GM12878 (cell line): ENCODE data around the gene TXNL1. TPM values are rescaled to one million over a fixed set of nuclear protein-coding genes. Genes with fewer than 3 reads are reported as not detected.

Experiments used
- ATAC-seq: fragments of 200-7000 bp; cut with Tn5 transposase; 3 replicates; pipeline ENCODE4 v1.9.1; 2020; ENCODE audit warnings: mild to moderate bottlenecking, moderate library complexity
- BruUV-seq: library from RNA; stranded (reverse); fragments of 400-500 nt; replicated peaks from 2 replicates; lab custom pipeline; 2021; lab: Mats Ljungman, UMichigan
- CTCF ChIA-PET: fragments of 300-600 bp; sonication (Branson Sonifier 250); formaldehyde crosslinking; extraction: SDS; loops from one replicate; lab custom pipeline; 2021; ENCODE audit warnings: inconsistent platforms; lab: Yijun Ruan, JAX
- POLR2A ChIA-PET: fragments of 350-600 bp; formaldehyde crosslinking; extraction: SDS; loops from one replicate; lab custom pipeline; 2021; ENCODE audit warnings: inconsistent platforms; lab: Charles Lee
- RAD21 ChIA-PET: fragments of 300-600 bp; sonication (Branson Sonifier 250); formaldehyde crosslinking; loops from one replicate; lab custom pipeline; 2023; ENCODE audit warnings: antibody characterized with exemption; ENCODE audit not compliant: unreplicated experiment; lab: Charles Lee
- SMC1A ChIA-PET: fragments of 300-600 bp; sonication (Branson Sonifier 250); formaldehyde crosslinking; loops from one replicate; lab custom pipeline; 2023; ENCODE audit not compliant: unreplicated experiment, uncharacterized antibody; lab: Charles Lee
- DNase-seq: peaks from one replicate; pipeline ENCODE4 v3.0.0-alpha.2; 2011; ENCODE audit warnings: low read depth, low spot score
- FAIRE-seq: peaks from 3 replicates; lab custom pipeline; 2011; peaks lifted over from hg19 to GRCh38; lab: Jason Lieb, UNC
- H2AFZ ChIP-seq: 2 replicates; pipeline ENCODE4 v1.6.0; 2011; ENCODE audit warnings: low read depth, low read length, control low read depth; ENCODE audit not compliant: control insufficient read depth
- H3K27ac ChIP-seq: 2 replicates; pipeline ENCODE4 v1.5.1; 2011; ENCODE audit warnings: control low read depth; ENCODE audit not compliant: control insufficient read depth, insufficient read depth
- H3K27me3 ChIP-seq, 2 experiments: replicated peaks in 1 of 2; 2 replicates each; pipeline versions ENCODE4 v1.6.0 to v1.6.1; 2011; ENCODE audit warnings: low read length in 1 of 2; ENCODE audit not compliant: control insufficient read depth in 2 of 2, insufficient read depth in 2 of 2
- H3K36me3 ChIP-seq, 2 experiments: 2 replicates each; pipeline ENCODE4 v1.5.1; 2011; ENCODE audit warnings: low read length in 1 of 2; ENCODE audit not compliant: control insufficient read depth in 2 of 2, insufficient read depth in 2 of 2
- H3K4me1 ChIP-seq: 2 replicates; pipeline ENCODE4 v1.6.1; 2011; ENCODE audit warnings: mild to moderate bottlenecking, low read length, moderate library complexity, mixed read lengths; ENCODE audit not compliant: control insufficient read depth, insufficient read depth
- H3K4me2 ChIP-seq: 2 replicates; pipeline ENCODE4 v1.6.0; 2011; ENCODE audit warnings: control low read depth; ENCODE audit not compliant: control insufficient read depth, insufficient read depth
- H3K4me3 ChIP-seq: fragments of 200-600 bp; sonication (generic); 2 replicates; pipeline ENCODE4 v1.5.1; 2016
- H3K79me2 ChIP-seq: 2 replicates; pipeline ENCODE4 v1.6.0; 2011; ENCODE audit warnings: low read length; ENCODE audit not compliant: control insufficient read depth, insufficient read depth
- H3K9ac ChIP-seq: 2 replicates; pipeline ENCODE4 v1.8.0; 2011; ENCODE audit warnings: low read length, control low read depth, mixed read lengths; ENCODE audit not compliant: control insufficient read depth, insufficient read depth
- H3K9me3 ChIP-seq: replicated peaks from 3 replicates; pipeline ENCODE4 v1.5.1; 2011; ENCODE audit warnings: mild to moderate bottlenecking, low read length; ENCODE audit not compliant: control insufficient read depth, insufficient read depth
- H4K20me1 ChIP-seq: 2 replicates; pipeline ENCODE4 v1.6.0; 2011; ENCODE audit not compliant: control insufficient read depth, insufficient read depth
- ASH2L ChIP-seq: fragments of 300-600, 200-600 bp; sonication (generic); IDR thresholded peaks from 2 replicates; pipeline ENCODE4 v1.6.1; 2017; ENCODE audit warnings: low read depth, mild to moderate bottlenecking, borderline replicate concordance
- BACH1 ChIP-seq: fragments of 450-650 bp; IDR thresholded peaks from 2 replicates; pipeline ENCODE4 v1.6.1; 2017; ENCODE audit warnings: mild to moderate bottlenecking, borderline replicate concordance
- BCL11A ChIP-seq: IDR thresholded peaks from 2 replicates; pipeline ENCODE4 v1.6.1; 2011; ENCODE audit warnings: low read depth, low read length
- BRCA1 ChIP-seq: IDR thresholded peaks from 2 replicates; pipeline ENCODE4 v1.6.1; 2011; ENCODE audit warnings: low read depth, low read length, improper control_type of control experiment
- CTCF ChIP-seq, 3 experiments: IDR thresholded peaks in 2 of 3; conservative IDR thresholded peaks in 1 of 3; 2 replicates each; pipeline ENCODE4 v1.5.1; 2011; ENCODE audit warnings: low read depth in 3 of 3, low read length in 3 of 3, mild to moderate bottlenecking in 3 of 3, control low read depth in 2 of 3, moderate library complexity in 2 of 3, inconsistent platforms in 1 of 3, mixed read lengths in 1 of 3; ENCODE audit not compliant: control insufficient read depth in 2 of 3, insufficient read depth in 1 of 3; ENCODE audit errors: extremely low read depth in 1 of 3
- E4F1 ChIP-seq: fragments of 450-650 bp; IDR thresholded peaks from 2 replicates; pipeline ENCODE4 v1.6.1; 2018; ENCODE audit warnings: borderline replicate concordance, mild to moderate bottlenecking; ENCODE audit not compliant: partially characterized antibody
- ESRRA ChIP-seq: IDR thresholded peaks from 2 replicates; pipeline ENCODE4 v1.6.1; 2012; ENCODE audit warnings: mild to moderate bottlenecking, low read length, improper control_type of control experiment
- JUND ChIP-seq: IDR thresholded peaks from 2 replicates; pipeline ENCODE4 v1.6.1; 2012; ENCODE audit warnings: low read depth, mild to moderate bottlenecking, low read length, improper control_type of control experiment, moderate library complexity
- NFXL1 ChIP-seq: fragments of 450-650 bp; IDR thresholded peaks from 2 replicates; pipeline ENCODE4 v1.6.1; 2017; ENCODE audit warnings: antibody characterized with exemption, mild to moderate bottlenecking, borderline replicate concordance
- POLR2AphosphoS5 ChIP-seq: IDR thresholded peaks from 2 replicates; pipeline ENCODE4 v1.6.1; 2011; ENCODE audit warnings: mild to moderate bottlenecking, low read length, inconsistent platforms
- RELA ChIP-seq: fragments of 450-650 bp; IDR thresholded peaks from 2 replicates; pipeline ENCODE4 v1.8.0; 2014; ENCODE audit warnings: borderline replicate concordance; ENCODE audit not compliant: partially characterized antibody
- SREBF1 ChIP-seq: IDR thresholded peaks from 2 replicates; pipeline ENCODE4 v1.6.1; 2012; ENCODE audit warnings: mild to moderate bottlenecking, low read length
- YY1 ChIP-seq: IDR thresholded peaks from 2 replicates; pipeline ENCODE4 v1.6.1; 2011; ENCODE audit warnings: low read depth, mild to moderate bottlenecking, low read length
- WGBS: methylation state at CpG from one replicate; pipeline ENCODE4 v1.1.6; 2016; ENCODE audit warnings: low lambda C conversion rate; ENCODE audit not compliant: insufficient replicate concordance, insufficient coverage; ENCODE audit errors: missing lambda C conversion rate; 5-methylcytosine and 5-hydroxymethylcytosine counted together
- in situ Hi-C: fragments of 300-500 bp; cut with MboI; formaldehyde crosslinking; loops from 9 replicates; pipeline ENCODE4 v1.14.3; 2018; ENCODE audit warnings: mixed read lengths
- intact Hi-C: fragments of 100-400 bp; cut with micrococcal nuclease; formaldehyde crosslinking; loops from one replicate; pipeline ENCODE4 v1.14.2; 2022; ENCODE audit not compliant: unreplicated experiment
- polyA plus RNA-seq, 11 experiments: library from polyadenylated mRNA; depleted of rRNA in 4 of 11; unstranded in 6 of 11; stranded (reverse) in 5 of 11; fragments of >200 nt; fragmentation: Nextera tagmentation in 4 of 11; fragmentation: Illumina TruSeq in 1 of 11; extraction: Ambion mirVana in 4 of 11; extraction: Trizol in 1 of 11; gene quantifications; 1 replicate in 1 of 11; 2 replicates in 10 of 11; pipeline versions ENCODE4 v1.2.1 to v1.2.3, GENCODE V29; 2011 to 2016; ENCODE audit warnings: inconsistent platforms in 2 of 11, missing spikeins in 2 of 11, low read depth in 1 of 11
- total RNA-seq, 4 experiments: library from RNA; depleted of rRNA in 3 of 4; stranded (reverse); fragments of >200 nt in 3 of 4; fragmentation: Illumina TruSeq in 1 of 4; extraction: Trizol in 1 of 4; gene quantifications; 2 replicates each; pipeline versions ENCODE4 v1.2.1 to v1.2.3, GENCODE V29; 2013 to 2021

The TXNL1 gene
- total and polyA plus RNA-seq, 10 of the 15 experiments (the other 5 are each of a cell fraction or from before 2014, with no cell fraction given): 30.9 to 124 (median 71.2) TPM

GRCh38 chr18:56650944-56651770 is 12.8 kb upstream of the TXNL1 start, which contains the start of gene WDR7 (continued):
- TF ChIP-seq NFXL1: no peak
- peak; percentile 68 for TF ChIP-seq POLR2AphosphoS5
- no peak for TF ChIP-seq ESRRA
- TF ChIP-seq RELA: peak; percentile 25
- TF ChIP-seq SREBF1: peak; percentile 46
- peak; percentile 99 for TF ChIP-seq E4F1

- no peaks in the 10 kb centered on the region for H4K20me1 ChIP-seq
- TF ChIP-seq BRCA1 (no peak), YY1 (no peak), ASH2L (no peak), BACH1 (no peak), BCL11A (no peak), JUND (no peak), CTCF (IDR thresholded peaks at IDR 0.05 in 2 of 3, conservative IDR thresholded peaks at IDR 0.05 in 1 of 3; ENCODE audit: control insufficient read depth in 2 of 3, extremely low read depth in 1 of 3, insufficient read depth in 1 of 3, low read depth in 3 of 3, low read length in 3 of 3) (no peak)
These were observed 11.6 kb upstream of the TXNL1 start for GRCh38 chr18:56649996-56650395.

More at GRCh38 chr18:56649996-56650395, 11.6 kb upstream of the TXNL1 start:
- Histone ChIP-seq H2AFZ (peak overlapping the region; percentile 55), H3K27me3 (no peaks in the 10 kb centered on the region), H3K79me2 (peaks cover 21% of the 10 kb centered on the region), H3K4me3 (peak overlapping the region; percentile 67; the same call in 1 of the 2 replicates), H3K36me3 (no peaks in the 10 kb centered on the region), H3K9ac (no peak overlapping the region), H3K9me3 (no peaks in the 10 kb centered on the region; the same call in 1 of the 3 replicates), H3K4me1 (no peaks in the 10 kb centered on the region; the same call in none of the 2 replicates), H3K4me2 (no peak overlapping the region), H3K27ac (no peak overlapping the region)
- FAIRE-seq: no peak
- in situ Hi-C loops (no loop called here), intact Hi-C loops (no loop called here)
- 100% methylated on average over 1 of the region's 1 CpG for WGBS
- ATAC-seq: no peak
- RAD21 ChIA-PET: interaction anchor here (3.1 kb wide), 1 partner anchor 12 kb away, joined by 12 read pairs; the partner anchor contains the start of gene TXNL1
- SMC1A ChIA-PET: interaction anchor here (1.0 to 4.0 kb wide), 6 partner anchors 9 to 59 kb away, joined by 3 to 24 read pairs (median 10); partner anchors contain the start of gene TXNL1
- BruUV-seq: no TSS peak
- CTCF ChIA-PET: interaction anchor here (0.6 to 10.0 kb wide), 7 partner anchors 8 to 60 kb away, joined by 3 to 69 read pairs (median 5); no protein-coding TSS in a partner anchor
- POLR2A ChIA-PET: interaction anchor here (1.2 to 3.6 kb wide), 2 partner anchors 11 kb away, joined by 3 to 39 read pairs; partner anchors contain the start of gene TXNL1
- no peak for DNase-seq
